Measurements from ENCODE around the gene EPHB2. TPM values are rescaled to one million over a fixed set of nuclear protein-coding genes. Genes with fewer than 3 reads are reported as not detected.

EPHB2 gene
- polyA plus RNA-seq, 1 donor from 2014 or later = 22.8 TPM

DNA sequence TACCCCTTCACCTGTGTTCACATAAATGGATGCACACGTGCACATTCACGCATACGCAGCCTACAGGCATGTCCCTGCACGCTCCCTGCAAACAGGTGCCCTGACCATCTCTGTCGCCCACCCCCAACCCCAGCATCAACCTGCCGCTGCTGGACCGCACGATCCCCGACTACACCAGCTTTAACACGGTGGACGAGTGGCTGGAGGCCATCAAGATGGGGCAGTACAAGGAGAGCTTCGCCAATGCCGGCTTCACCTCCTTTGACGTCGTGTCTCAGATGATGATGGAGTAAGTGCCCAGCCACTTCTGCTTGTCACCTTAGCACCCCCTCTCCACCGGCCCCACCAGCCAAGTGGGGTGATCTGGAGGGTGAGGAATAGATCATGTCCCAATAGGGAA, 201.7 kb downstream of the EPHB2 start:
- H3F3A ChIP-seq (ENCODE audit: insufficient read depth, low read length, poor library complexity, severe bottlenecking) = no peaks in the 10 kb centered on the region
- H3K9me2 ChIP-seq (ENCODE audit: insufficient read depth, low read length) = no peaks in the 10 kb centered on the region
- no peaks in the 10 kb centered on the region for H3K27me3 ChIP-seq (ENCODE audit: insufficient read depth, low read depth, low read length)
- H3K27ac ChIP-seq (ENCODE audit: low read length) = no peak overlapping the region
- H3K36me3 ChIP-seq (ENCODE audit: insufficient read depth, low read length) = peaks cover 32% of the 10 kb centered on the region
- H2AFZ ChIP-seq (ENCODE audit: low read depth, low read length) = no peak overlapping the region
- H4K20me1 ChIP-seq (ENCODE audit: insufficient read depth) = no peaks in the 10 kb centered on the region
- TF ChIP-seq RAD21 (conservative IDR thresholded peaks at IDR 0.05) (no peak), POLR2AphosphoS5 (IDR thresholded peaks at IDR 0.05) (no peak), REST (IDR thresholded peaks at IDR 0.05; ENCODE audit: borderline replicate concordance) (no peak), MXI1 (conservative IDR thresholded peaks at IDR 0.05; ENCODE audit: poor library complexity, severe bottlenecking) (no peak), TAF1 (IDR thresholded peaks at IDR 0.05; ENCODE audit: low read depth) (no peak), EZH2 (IDR thresholded peaks at IDR 0.05; ENCODE audit: borderline replicate concordance, insufficient read depth, low read length, poor library complexity, severe bottlenecking) (no peak), EP300 (conservative IDR thresholded peaks at IDR 0.05; ENCODE audit: poor library complexity, severe bottlenecking) (no peak), SMC3 (conservative IDR thresholded peaks at IDR 0.05; ENCODE audit: poor library complexity) (no peak)
- TF ChIP-seq, protein P1, sequence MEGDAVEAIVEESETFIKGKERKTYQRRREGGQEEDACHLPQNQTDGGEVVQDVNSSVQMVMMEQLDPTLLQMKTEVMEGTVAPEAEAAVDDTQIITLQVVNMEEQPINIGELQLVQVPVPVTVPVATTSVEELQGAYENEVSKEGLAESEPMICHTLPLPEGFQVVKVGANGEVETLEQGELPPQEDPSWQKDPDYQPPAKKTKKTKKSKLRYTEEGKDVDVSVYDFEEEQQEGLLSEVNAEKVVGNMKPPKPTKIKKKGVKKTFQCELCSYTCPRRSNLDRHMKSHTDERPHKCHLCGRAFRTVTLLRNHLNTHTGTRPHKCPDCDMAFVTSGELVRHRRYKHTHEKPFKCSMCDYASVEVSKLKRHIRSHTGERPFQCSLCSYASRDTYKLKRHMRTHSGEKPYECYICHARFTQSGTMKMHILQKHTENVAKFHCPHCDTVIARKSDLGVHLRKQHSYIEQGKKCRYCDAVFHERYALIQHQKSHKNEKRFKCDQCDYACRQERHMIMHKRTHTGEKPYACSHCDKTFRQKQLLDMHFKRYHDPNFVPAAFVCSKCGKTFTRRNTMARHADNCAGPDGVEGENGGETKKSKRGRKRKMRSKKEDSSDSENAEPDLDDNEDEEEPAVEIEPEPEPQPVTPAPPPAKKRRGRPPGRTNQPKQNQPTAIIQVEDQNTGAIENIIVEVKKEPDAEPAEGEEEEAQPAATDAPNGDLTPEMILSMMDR (IDR thresholded peaks at IDR 0.05; ENCODE audit: poor library complexity, severe bottlenecking) = no peak
- no peak overlapping the region for H3K9ac ChIP-seq (ENCODE audit: low read length)
- H3K9me3 ChIP-seq (ENCODE audit: low read length) = no peaks in the 10 kb centered on the region
- no peak overlapping the region for H3K4me2 ChIP-seq (ENCODE audit: low read length)
- H3K79me2 ChIP-seq (replicated peaks; ENCODE audit: insufficient read depth, low read length) = no peaks in the 10 kb centered on the region
- H3K4me3 ChIP-seq (ENCODE audit: low read length) = no peak overlapping the region

DNA sequence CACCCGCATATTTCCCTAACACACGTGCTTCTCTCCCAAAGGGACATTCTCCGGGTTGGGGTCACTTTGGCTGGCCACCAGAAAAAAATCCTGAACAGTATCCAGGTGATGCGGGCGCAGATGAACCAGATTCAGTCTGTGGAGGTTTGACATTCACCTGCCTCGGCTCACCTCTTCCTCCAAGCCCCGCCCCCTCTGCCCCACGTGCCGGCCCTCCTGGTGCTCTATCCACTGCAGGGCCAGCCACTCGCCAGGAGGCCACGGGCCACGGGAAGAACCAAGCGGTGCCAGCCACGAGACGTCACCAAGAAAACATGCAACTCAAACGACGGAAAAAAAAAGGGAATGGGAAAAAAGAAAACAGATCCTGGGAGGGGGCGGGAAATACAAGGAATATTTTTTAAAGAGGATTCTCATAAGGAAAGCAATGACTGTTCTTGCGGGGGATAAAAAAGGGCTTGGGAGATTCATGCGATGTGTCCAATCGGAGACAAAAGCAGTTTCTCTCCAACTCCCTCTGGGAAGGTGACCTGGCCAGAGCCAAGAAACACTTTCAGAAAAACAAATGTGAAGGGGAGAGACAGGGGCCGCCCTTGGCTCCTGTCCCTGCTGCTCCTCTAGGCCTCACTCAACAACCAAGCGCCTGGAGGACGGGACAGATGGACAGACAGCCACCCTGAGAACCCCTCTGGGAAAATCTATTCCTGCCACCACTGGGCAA, 202.9 kb downstream of the EPHB2 start:
- peaks cover 24% of the 10 kb centered on the region for H3K36me3 ChIP-seq (ENCODE audit: insufficient read depth, low read length)
- no peak overlapping the region for H3K9ac ChIP-seq (ENCODE audit: low read length)
- H4K20me1 ChIP-seq (ENCODE audit: insufficient read depth) = no peaks in the 10 kb centered on the region
- H3K4me2 ChIP-seq (ENCODE audit: low read length) = no peak overlapping the region
- no peak overlapping the region for H3K4me3 ChIP-seq (ENCODE audit: low read length)
- no peaks in the 10 kb centered on the region for H3K79me2 ChIP-seq (replicated peaks; ENCODE audit: insufficient read depth, low read length)
- no peaks in the 10 kb centered on the region for H3K9me3 ChIP-seq (ENCODE audit: low read length)
- H2AFZ ChIP-seq (ENCODE audit: low read depth, low read length) = no peak overlapping the region
- no peaks in the 10 kb centered on the region for H3K9me2 ChIP-seq (ENCODE audit: insufficient read depth, low read length)
- no peak overlapping the region for H3K27ac ChIP-seq (ENCODE audit: low read length)
- TF ChIP-seq REST (IDR thresholded peaks at IDR 0.05; ENCODE audit: borderline replicate concordance) (no peak), SMC3 (conservative IDR thresholded peaks at IDR 0.05; ENCODE audit: poor library complexity) (no peak), EP300 (conservative IDR thresholded peaks at IDR 0.05; ENCODE audit: poor library complexity, severe bottlenecking) (no peak), EZH2 (IDR thresholded peaks at IDR 0.05; ENCODE audit: borderline replicate concordance, insufficient read depth, low read length, poor library complexity, severe bottlenecking) (no peak), POLR2AphosphoS5 (IDR thresholded peaks at IDR 0.05) (no peak), MXI1 (conservative IDR thresholded peaks at IDR 0.05; ENCODE audit: poor library complexity, severe bottlenecking) (no peak), RAD21 (conservative IDR thresholded peaks at IDR 0.05) (no peak), TAF1 (IDR thresholded peaks at IDR 0.05; ENCODE audit: low read depth) (no peak)
- TF ChIP-seq, protein P1 (IDR thresholded peaks at IDR 0.05; ENCODE audit: poor library complexity, severe bottlenecking) = no peak
- H3F3A ChIP-seq (ENCODE audit: insufficient read depth, low read length, poor library complexity, severe bottlenecking) = no peaks in the 10 kb centered on the region
- no peaks in the 10 kb centered on the region for H3K27me3 ChIP-seq (ENCODE audit: insufficient read depth, low read depth, low read length)
